Measurements from ENCODE around the gene AVPI1.
"Not testable (repeated sequence)": the region's sequence is repeated elsewhere in the genome, so short reads cannot be mapped to it uniquely, and the experiment has no call there.

The AVPI1 gene

GRCh38 chr10:97711640-97712572 is 24.9 kb upstream of the AVPI1 start:
- no peak for DNase-seq

GRCh38 chr10:97708976-97709946 is 22.2 kb upstream of the AVPI1 start:
- peak; percentile 25 for DNase-seq

- DNase-seq = no peak
These were observed 21.1 kb upstream of the AVPI1 start for GRCh38 chr10:97708167-97708566.

- DNase-seq = no peak
These were observed 20.3 kb upstream of the AVPI1 start for GRCh38 chr10:97707134-97707861.

GRCh38 chr10:97705006-97705670 is 18.1 kb upstream of the AVPI1 start:
- no peak for DNase-seq

- DNase-seq = no peak
These were observed 17.3 kb upstream of the AVPI1 start for GRCh38 chr10:97704341-97704740.

GRCh38 chr10:97703398-97704067 is 16.5 kb upstream of the AVPI1 start:
- DNase-seq = no peak

- peak; percentile 55 for DNase-seq
These were observed 14.5 kb upstream of the AVPI1 start for GRCh38 chr10:97701438-97702069.

GRCh38 chr10:97698072-97698655 is 11.1 kb upstream of the AVPI1 start:
- not testable (repeated sequence) for DNase-seq

- no peak for DNase-seq
These were observed 3.1 kb upstream of the AVPI1 start for GRCh38 chr10:97690133-97690532.

GRCh38 chr10:97689559-97690020 is 2.5 kb upstream of the AVPI1 start:
- no peak for DNase-seq

- DNase-seq = no peak
These were observed 1.0 kb upstream of the AVPI1 start for GRCh38 chr10:97687785-97688781.

GRCh38 chr10:97686301-97686961 is 610 bp downstream of the AVPI1 start:
- no peak for DNase-seq

- DNase-seq = no peak
These were observed 1.6 kb downstream of the AVPI1 start for GRCh38 chr10:97685395-97685958.

GRCh38 chr10:97684866-97685394 is 2.1 kb downstream of the AVPI1 start:
- no peak for DNase-seq

- DNase-seq = not testable (repeated sequence)
These were observed 2.7 kb downstream of the AVPI1 start for GRCh38 chr10:97684368-97684713.

GRCh38 chr10:97683556-97684367 is 3.3 kb downstream of the AVPI1 start:
- no peak for DNase-seq

Data from central memory CD4-positive, alpha-beta T cell (primary cell).